Fibroblast of skin of left quadriceps (primary cell): ENCODE measurements around the gene TMPRSS15.

Experiments used
- DNase-seq, 2 experiments: peaks; one replicate each; pipeline ENCODE4 v3.0.0-alpha.2; 2013; ENCODE audit warnings: low read depth in 2 of 2

The TMPRSS15 gene

DNA sequence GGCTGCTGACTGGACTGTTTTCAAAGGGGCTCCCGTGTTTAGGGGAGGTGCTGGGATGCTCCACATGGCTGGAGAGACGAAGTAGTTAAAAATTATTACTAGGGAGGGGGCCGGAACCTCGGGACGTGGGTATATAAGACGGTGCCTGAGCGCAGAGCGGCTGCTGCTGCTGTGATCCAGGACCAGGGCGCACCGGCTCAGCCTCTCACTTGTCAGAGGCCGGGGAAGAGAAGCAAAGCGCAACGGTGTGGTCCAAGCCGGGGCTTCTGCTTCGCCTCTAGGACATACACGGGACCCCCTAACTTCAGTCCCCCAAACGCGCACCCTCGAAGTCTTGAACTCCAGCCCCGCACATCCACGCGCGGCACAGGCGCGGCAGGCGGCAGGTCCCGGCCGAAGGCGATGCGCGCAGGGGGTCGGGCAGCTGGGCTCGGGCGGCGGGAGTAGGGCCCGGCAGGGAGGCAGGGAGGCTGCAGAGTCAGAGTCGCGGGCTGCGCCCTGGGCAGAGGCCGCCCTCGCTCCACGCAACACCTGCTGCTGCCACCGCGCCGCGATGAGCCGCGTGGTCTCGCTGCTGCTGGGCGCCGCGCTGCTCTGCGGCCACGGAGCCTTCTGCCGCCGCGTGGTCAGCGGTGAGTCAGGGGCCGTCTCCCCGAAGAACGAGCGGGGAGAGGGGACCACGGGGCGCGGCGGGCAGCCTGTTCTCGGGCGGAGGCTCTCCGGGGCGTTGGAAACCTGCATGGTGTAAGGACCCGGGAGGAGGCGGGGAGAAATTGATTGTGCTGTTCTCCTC is 158.7 kb downstream of the TMPRSS15 start, which contains the start of gene CHODL:
CHODL (plus strand) TSS at position 163 of the 793 bp plus-strand sequence; CDS start at position 554, 391 bp downstream.
- DNase-seq: no peak

DNA sequence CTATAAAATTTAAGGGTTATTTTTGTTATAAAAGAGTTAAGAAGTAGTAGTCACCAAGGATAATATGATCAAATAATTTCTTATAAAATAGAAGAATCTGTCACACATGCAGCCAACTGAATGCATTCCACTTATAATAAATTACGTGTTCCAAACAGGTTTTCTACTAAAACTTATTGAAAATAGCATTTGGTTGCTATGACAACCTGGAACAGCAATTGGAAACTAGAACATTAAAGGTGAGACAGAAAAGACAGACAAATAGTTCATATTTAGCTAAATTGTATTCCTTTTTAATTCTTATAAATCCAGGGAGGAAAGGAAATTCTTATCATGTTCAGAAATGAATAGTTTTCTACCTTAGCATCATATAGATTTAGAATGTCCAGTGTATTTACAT is 168.0 kb downstream of the TMPRSS15 start:
- no peak for DNase-seq

DNA sequence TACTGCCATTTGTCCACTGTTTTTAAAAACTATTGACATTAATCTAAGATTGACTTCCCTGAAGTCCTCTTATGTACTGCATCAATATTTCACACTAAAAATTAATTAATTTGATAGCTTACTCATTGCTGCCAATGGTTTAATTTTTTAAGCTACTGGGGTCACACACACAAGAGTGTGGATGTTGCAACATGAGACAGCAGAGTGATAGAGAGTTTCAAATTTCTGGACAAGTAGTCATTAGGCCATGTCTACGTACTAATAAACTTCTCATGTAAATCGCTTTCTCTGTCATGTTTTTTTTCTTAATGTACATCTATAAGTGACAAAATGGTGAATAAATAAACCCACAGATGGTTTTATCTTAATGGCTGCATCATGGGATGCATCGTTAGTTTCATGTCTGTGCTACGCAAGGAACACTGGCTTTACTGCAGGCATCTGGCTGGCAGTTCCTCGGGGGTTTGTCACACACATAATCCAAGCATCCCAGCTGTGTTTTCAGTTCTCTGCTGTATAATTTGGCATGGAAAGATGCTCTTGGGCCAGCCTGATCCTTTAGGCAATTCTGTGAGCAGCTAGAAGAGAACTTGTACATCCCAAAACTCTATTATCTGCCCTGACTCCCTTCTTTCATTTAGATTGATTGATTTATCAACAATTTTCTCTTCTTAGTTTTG is 175.4 kb downstream of the TMPRSS15 start:
- no peak for DNase-seq

DNA sequence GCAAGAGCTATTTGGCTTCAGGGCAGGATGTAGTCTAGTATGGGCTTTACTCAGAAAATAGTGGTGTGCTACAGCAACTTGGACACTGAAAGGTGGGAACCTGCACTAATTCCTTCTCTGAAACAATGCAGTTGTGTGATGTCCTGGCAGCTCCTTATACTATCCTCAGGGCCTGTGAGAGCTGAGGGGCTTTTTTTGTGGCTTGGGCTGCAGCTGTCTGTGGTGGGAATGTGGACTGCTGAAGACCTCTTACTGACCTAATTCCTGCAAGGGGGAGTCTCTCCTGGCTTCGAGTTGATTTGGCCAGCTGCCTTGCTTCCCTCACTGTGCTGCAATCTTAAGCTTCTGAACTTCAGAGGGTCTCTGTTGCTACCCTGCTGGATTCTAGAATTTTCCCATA is 181.2 kb downstream of the TMPRSS15 start:
- no peak for DNase-seq

DNA sequence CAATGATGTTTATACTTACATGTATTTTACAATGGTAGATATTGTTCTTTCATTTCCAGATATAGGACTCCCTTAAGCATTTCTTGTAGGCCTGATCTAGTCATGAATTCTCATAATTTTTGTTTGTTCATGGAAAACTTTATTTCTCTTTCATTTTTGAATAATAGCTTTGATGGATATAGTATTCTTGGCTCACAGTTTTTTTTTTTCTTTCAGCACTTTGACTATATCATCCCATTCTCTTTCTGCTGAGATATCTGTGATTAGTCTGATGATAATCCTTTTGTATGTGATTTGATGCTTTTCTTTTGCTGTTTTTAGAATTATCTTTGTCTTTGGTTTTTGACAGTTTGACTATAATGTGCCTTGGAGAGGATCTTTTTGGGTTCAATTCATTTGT is 183.1 kb downstream of the TMPRSS15 start:
- DNase-seq: no peak
